Trophoblast cell (in vitro differentiated cells and primary cell): ENCODE data around the gene ERP44.

Source experiments
- DNase-seq, 2 donors: peaks; one replicate each; pipeline ENCODE4 v3.0.0-alpha.2; 2016
- H2AFZ ChIP-seq: 2 replicates; pipeline ENCODE4 v1.6.1; 2013; ENCODE audit warnings: low read length, moderate library complexity, mild to moderate bottlenecking; ENCODE audit not compliant: insufficient read depth, poor library complexity
- H2AK5ac ChIP-seq: 2 replicates; pipeline ENCODE4 v1.6.1; 2013; ENCODE audit warnings: mild to moderate bottlenecking, low read length
- H2BK120ac ChIP-seq: 2 replicates; pipeline ENCODE4 v1.6.1; 2013; ENCODE audit warnings: low read length, mild to moderate bottlenecking, moderate library complexity; ENCODE audit not compliant: insufficient read depth, poor library complexity
- H2BK12ac ChIP-seq: 2 replicates; pipeline ENCODE4 v1.6.1; 2013; ENCODE audit warnings: mild to moderate bottlenecking, low read length, moderate library complexity
- H2BK5ac ChIP-seq: 2 replicates; pipeline ENCODE4 v1.6.1; 2013; ENCODE audit warnings: low read length, low read depth, moderate library complexity, mild to moderate bottlenecking; ENCODE audit not compliant: poor library complexity
- H3K14ac ChIP-seq: 2 replicates; pipeline ENCODE4 v1.6.1; 2013; ENCODE audit warnings: mild to moderate bottlenecking, low read length
- H3K18ac ChIP-seq: 2 replicates; pipeline ENCODE4 v1.6.1; 2013; ENCODE audit warnings: mild to moderate bottlenecking, low read length
- H3K23ac ChIP-seq: 2 replicates; pipeline ENCODE4 v1.6.1; 2013; ENCODE audit warnings: low read length
- H3K27ac ChIP-seq: 2 replicates; pipeline ENCODE4 v1.5.1; 2013; ENCODE audit warnings: low read depth, mild to moderate bottlenecking, inconsistent platforms, low read length, moderate library complexity
- H3K27me3 ChIP-seq: 2 replicates; pipeline ENCODE4 v1.6.1; 2013; ENCODE audit warnings: inconsistent platforms, mild to moderate bottlenecking, low read length, moderate library complexity; ENCODE audit not compliant: insufficient read depth
- H3K36me3 ChIP-seq, 2 experiments: 1 replicate in 1 of 2; 2 replicates in 1 of 2; pipeline ENCODE4 v1.6.1; 2013; ENCODE audit warnings: low read length in 2 of 2, mild to moderate bottlenecking in 2 of 2, moderate library complexity in 1 of 2; ENCODE audit not compliant: insufficient read depth in 2 of 2, control insufficient read depth in 1 of 2
- H3K4ac ChIP-seq: 2 replicates; pipeline ENCODE4 v1.6.1; 2013; ENCODE audit warnings: low read depth, mild to moderate bottlenecking, low read length, moderate library complexity
- H3K4me1 ChIP-seq, 2 experiments: 1 replicate in 1 of 2; 2 replicates in 1 of 2; pipeline ENCODE4 v1.6.1; 2013; ENCODE audit warnings: low read length in 2 of 2, mild to moderate bottlenecking in 2 of 2, moderate library complexity in 1 of 2; ENCODE audit not compliant: insufficient read depth in 2 of 2, control insufficient read depth in 1 of 2
- H3K4me2 ChIP-seq: 2 replicates; pipeline ENCODE4 v1.6.1; 2013; ENCODE audit warnings: inconsistent platforms, mild to moderate bottlenecking, low read length, moderate library complexity
- H3K4me3 ChIP-seq: 2 replicates; pipeline ENCODE4 v1.5.1; 2013; ENCODE audit warnings: mild to moderate bottlenecking, low read depth, low read length, inconsistent platforms
- H3K79me1 ChIP-seq: one replicate; pipeline ENCODE4 v1.6.1; 2013; ENCODE audit warnings: low read length
- H3K79me2 ChIP-seq: 2 replicates; pipeline ENCODE4 v1.6.1; 2013; ENCODE audit warnings: low read length, mild to moderate bottlenecking; ENCODE audit not compliant: control insufficient read depth, insufficient read depth, poor library complexity
- H3K9ac ChIP-seq: 2 replicates; pipeline ENCODE4 v1.6.1; 2013; ENCODE audit warnings: mild to moderate bottlenecking, low read length
- H3K9me3 ChIP-seq: 2 replicates; pipeline ENCODE4 v1.6.1; 2013; ENCODE audit warnings: low read depth, mild to moderate bottlenecking, control low read depth, inconsistent platforms, low read length; ENCODE audit not compliant: insufficient read depth
- H4K12ac ChIP-seq: 2 replicates; pipeline ENCODE4 v1.6.1; 2013; ENCODE audit warnings: low read depth, mild to moderate bottlenecking, low read length, moderate library complexity
- H4K8ac ChIP-seq: 2 replicates; pipeline ENCODE4 v1.6.1; 2013; ENCODE audit warnings: low read depth, mild to moderate bottlenecking, low read length, moderate library complexity
- H4K91ac ChIP-seq: one replicate; pipeline ENCODE4 v1.6.1; 2013; ENCODE audit warnings: low read depth, mild to moderate bottlenecking, low read length, moderate library complexity
- WGBS: extraction: QIAGEN DNeasy Blood & Tissue Kit; methylation state at CpG from one replicate; pipeline ENCODE4 v1.1.7; 2013; ENCODE audit warnings: missing lambda C conversion rate; ENCODE audit not compliant: insufficient read length, insufficient coverage; ENCODE audit errors: extremely low coverage; 5-methylcytosine and 5-hydroxymethylcytosine counted together

Gene ERP44

DNA sequence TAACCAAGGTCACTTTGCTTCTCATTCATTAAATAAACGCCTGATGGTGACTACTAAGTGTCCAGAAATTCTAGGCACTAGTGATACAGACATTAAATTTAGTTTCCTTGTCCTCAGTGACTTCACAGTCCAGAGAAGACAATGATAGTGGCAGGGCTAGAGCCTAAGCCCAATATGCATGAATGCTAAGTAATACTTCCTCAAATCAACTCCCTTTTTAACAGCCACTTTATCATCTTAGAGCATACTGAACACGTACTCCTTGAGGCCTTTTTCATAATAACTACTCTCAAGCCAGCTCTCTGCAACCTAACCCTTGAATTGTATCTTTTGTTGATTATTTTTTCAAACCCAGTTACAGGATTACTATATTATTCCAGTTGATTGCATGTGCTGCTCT lies 118.2 kb downstream of the ERP44 start:
- H3K27me3 ChIP-seq = no peaks in the 10 kb centered on the region
- no peaks in the 10 kb centered on the region for H3K79me2 ChIP-seq
- no peak overlapping the region for H2BK12ac ChIP-seq
- no peak overlapping the region for H4K12ac ChIP-seq
- H3K27ac ChIP-seq = no peak overlapping the region
- H3K4ac ChIP-seq = no peak overlapping the region
- WGBS = no CpG with 5 or more reads among the region's 2 CpGs
- H3K79me1 ChIP-seq = no peaks in the 10 kb centered on the region
- H4K8ac ChIP-seq = no peak overlapping the region
- no peaks in the 10 kb centered on the region for H3K36me3 ChIP-seq
- no peak overlapping the region for H2BK120ac ChIP-seq
- DNase-seq = no peak
- H3K4me2 ChIP-seq = no peak overlapping the region
- no peak overlapping the region for H3K18ac ChIP-seq
- no peak overlapping the region for H3K14ac ChIP-seq
- H2BK5ac ChIP-seq = no peak overlapping the region
- H3K9me3 ChIP-seq = no peaks in the 10 kb centered on the region
- no peak overlapping the region for H4K91ac ChIP-seq
- H3K4me1 ChIP-seq = peaks cover 0 to 6% of the 10 kb centered on the region in 2 experiments
- no peak overlapping the region for H2AFZ ChIP-seq
- H3K4me3 ChIP-seq = no peak overlapping the region
- H3K23ac ChIP-seq = no peak overlapping the region
- no peak overlapping the region for H3K9ac ChIP-seq
- no peak overlapping the region for H2AK5ac ChIP-seq

DNA sequence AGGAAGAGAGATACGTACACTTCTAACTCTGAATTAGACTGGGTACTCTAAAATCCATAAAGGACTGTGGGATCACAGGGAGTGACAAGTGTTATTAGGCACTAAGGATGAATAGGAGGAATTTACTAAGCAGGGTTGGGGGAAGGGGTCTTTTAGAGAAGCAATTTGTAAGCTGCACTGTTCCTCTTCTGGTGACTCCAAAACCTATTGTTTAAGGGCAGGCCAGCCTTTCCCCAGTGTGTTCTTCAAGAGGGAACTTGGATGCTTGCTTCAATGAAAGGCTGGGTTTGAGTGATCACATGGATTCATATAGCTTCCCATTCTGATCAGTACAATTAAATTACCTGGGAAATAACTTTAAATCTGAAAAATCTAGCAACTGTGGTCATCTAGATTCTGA lies 120.6 kb downstream of the ERP44 start:
- WGBS = no CpG with 5 or more reads among the region's 1 CpG
- H3K14ac ChIP-seq = no peak overlapping the region
- no peak overlapping the region for H3K27ac ChIP-seq
- H3K4me2 ChIP-seq = no peak overlapping the region
- no peak overlapping the region for H3K18ac ChIP-seq
- H3K36me3 ChIP-seq = no peaks in the 10 kb centered on the region
- H3K79me2 ChIP-seq = no peaks in the 10 kb centered on the region
- no peak overlapping the region for H3K9ac ChIP-seq
- no peaks in the 10 kb centered on the region for H3K27me3 ChIP-seq
- H3K4ac ChIP-seq = no peak overlapping the region
- no peak overlapping the region for H2AK5ac ChIP-seq
- H2BK12ac ChIP-seq = no peak overlapping the region
- no peak overlapping the region for H3K4me3 ChIP-seq
- no peak overlapping the region for H4K12ac ChIP-seq
- no peak overlapping the region for H3K23ac ChIP-seq
- H4K8ac ChIP-seq = no peak overlapping the region
- H2BK120ac ChIP-seq = no peak overlapping the region
- no peaks in the 10 kb centered on the region for H3K9me3 ChIP-seq
- H4K91ac ChIP-seq = no peak overlapping the region
- no peak overlapping the region for H2BK5ac ChIP-seq
- no peak overlapping the region for H2AFZ ChIP-seq
- peaks cover 0 to 6% of the 10 kb centered on the region in 2 experiments for H3K4me1 ChIP-seq
- DNase-seq = no peak
- H3K79me1 ChIP-seq = no peaks in the 10 kb centered on the region

DNA sequence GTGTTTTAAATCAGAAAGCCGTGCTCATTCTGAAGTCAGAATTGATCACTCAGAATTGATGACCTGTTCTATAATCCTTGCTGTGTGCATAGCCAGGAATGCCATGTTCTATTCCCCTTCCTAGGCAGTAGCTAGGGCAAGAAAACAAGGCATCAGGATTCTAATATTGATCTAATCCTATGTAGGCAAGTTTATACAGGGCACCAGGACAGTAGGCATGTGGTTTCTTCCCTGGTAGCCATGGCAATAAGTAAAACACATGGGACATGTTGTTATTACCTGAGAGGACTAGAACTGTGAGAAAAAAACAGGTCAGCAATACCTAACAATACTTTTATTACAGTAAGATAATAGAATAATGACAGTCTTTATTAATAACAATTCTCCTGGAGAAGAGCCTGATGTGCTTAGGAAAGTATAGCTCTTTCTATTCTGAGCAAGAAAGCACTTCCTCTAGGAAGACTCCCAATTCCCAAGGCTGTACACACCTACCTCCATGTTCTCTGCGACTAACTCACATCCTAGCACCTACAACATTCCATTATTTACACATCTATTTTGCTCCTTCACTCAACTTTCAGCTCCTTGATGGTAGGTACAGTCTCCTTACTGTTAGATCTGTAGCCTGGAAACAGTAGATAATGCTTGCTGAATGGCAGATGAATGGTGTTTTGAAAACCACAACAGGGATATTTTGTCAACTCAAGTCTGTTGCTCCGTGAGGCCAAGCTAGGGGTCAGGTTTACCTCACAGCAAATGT lies 121.6 kb downstream of the ERP44 start:
- no peak overlapping the region for H3K27ac ChIP-seq
- H4K91ac ChIP-seq = no peak overlapping the region
- no peak for DNase-seq
- no peak overlapping the region for H4K12ac ChIP-seq
- H3K27me3 ChIP-seq = no peaks in the 10 kb centered on the region
- H3K18ac ChIP-seq = no peak overlapping the region
- H3K4me3 ChIP-seq = no peak overlapping the region
- no peak overlapping the region for H3K14ac ChIP-seq
- no peak overlapping the region for H3K23ac ChIP-seq
- no peaks in the 10 kb centered on the region for H3K9me3 ChIP-seq
- no peaks in the 10 kb centered on the region for H3K79me2 ChIP-seq
- no CpG with 5 or more reads among the region's 3 CpGs for WGBS
- no peak overlapping the region for H2AK5ac ChIP-seq
- H2AFZ ChIP-seq = no peak overlapping the region
- H3K79me1 ChIP-seq = no peaks in the 10 kb centered on the region
- peaks cover 0 to 6% of the 10 kb centered on the region in 2 experiments for H3K4me1 ChIP-seq
- no peak overlapping the region for H4K8ac ChIP-seq
- no peak overlapping the region for H2BK5ac ChIP-seq
- H3K4me2 ChIP-seq = no peak overlapping the region
- H3K36me3 ChIP-seq = no peaks in the 10 kb centered on the region
- H3K4ac ChIP-seq = no peak overlapping the region
- no peak overlapping the region for H3K9ac ChIP-seq
- no peak overlapping the region for H2BK120ac ChIP-seq
- no peak overlapping the region for H2BK12ac ChIP-seq

DNA sequence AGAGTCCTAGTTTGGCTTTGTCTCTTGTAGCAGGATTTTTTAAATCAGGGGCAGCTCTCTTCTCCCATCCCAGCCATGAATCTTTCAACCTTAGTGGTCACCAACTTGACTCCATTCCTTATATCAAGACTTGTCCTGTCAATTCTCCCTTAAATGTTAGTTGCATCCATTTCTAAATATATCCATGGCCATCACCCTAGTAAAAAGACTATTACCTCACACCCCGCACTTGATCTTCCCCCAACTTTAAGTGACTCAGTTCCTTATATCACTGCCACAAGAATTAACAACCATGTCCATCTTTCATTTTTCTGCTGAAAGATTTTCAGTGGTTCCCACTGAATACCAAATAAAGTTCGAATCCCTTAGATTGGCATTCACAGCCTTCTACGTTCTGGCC lies 125.3 kb downstream of the ERP44 start:
- no peak overlapping the region for H2AFZ ChIP-seq
- H3K4ac ChIP-seq = no peak overlapping the region
- H3K79me2 ChIP-seq = no peaks in the 10 kb centered on the region
- H3K4me1 ChIP-seq = peaks cover 0 to 8% of the 10 kb centered on the region in 2 experiments
- no peak overlapping the region for H3K18ac ChIP-seq
- no peaks in the 10 kb centered on the region for H3K9me3 ChIP-seq
- no peak overlapping the region for H3K4me3 ChIP-seq
- no peaks in the 10 kb centered on the region for H3K36me3 ChIP-seq
- no peak overlapping the region for H2BK120ac ChIP-seq
- H2BK12ac ChIP-seq = no peak overlapping the region
- H3K9ac ChIP-seq = no peak overlapping the region
- H4K12ac ChIP-seq = no peak overlapping the region
- DNase-seq = no peak
- no peak overlapping the region for H4K8ac ChIP-seq
- H3K14ac ChIP-seq = no peak overlapping the region
- H3K27me3 ChIP-seq = no peaks in the 10 kb centered on the region
- H2AK5ac ChIP-seq = no peak overlapping the region
- H2BK5ac ChIP-seq = no peak overlapping the region
- H3K27ac ChIP-seq = no peak overlapping the region
- no peak overlapping the region for H3K23ac ChIP-seq
- WGBS = no CpG with 5 or more reads among the region's 3 CpGs
- no peaks in the 10 kb centered on the region for H3K79me1 ChIP-seq
- no peak overlapping the region for H3K4me2 ChIP-seq
- H4K91ac ChIP-seq = no peak overlapping the region
